SU-DHL-6 (cell line): ENCODE measurements around the gene C1QTNF7.

Source experiments
- H2AFZ ChIP-seq: fragments of 200-600 bp; sonication (generic); 2 replicates; pipeline ENCODE4 v1.6.1; 2014; ENCODE audit warnings: low read depth, mild to moderate bottlenecking, moderate library complexity, mixed read lengths, antibody characterized with exemption, low read length; ENCODE audit not compliant: severe bottlenecking
- H3F3A ChIP-seq: fragments of 200-600 bp; shearing (Covaris generic); 2 replicates; pipeline ENCODE4 v1.6.0; 2016; ENCODE audit warnings: antibody characterized with exemption, mild to moderate bottlenecking; ENCODE audit not compliant: insufficient read depth
- H3K27ac ChIP-seq: fragments of 200-600 bp; sonication (generic); 2 replicates; pipeline ENCODE4 v1.5.1; 2016; ENCODE audit warnings: low read depth, mild to moderate bottlenecking, low read length, moderate library complexity, mixed read lengths
- H3K27me3 ChIP-seq: fragments of 200-600 bp; sonication (generic), shearing (Covaris generic); 2 replicates; pipeline ENCODE4 v1.6.0; 2014; ENCODE audit warnings: mild to moderate bottlenecking, low read length
- H3K36me3 ChIP-seq: fragments of 200-600 bp; sonication (generic); 2 replicates; pipeline ENCODE4 v1.6.1; 2014; ENCODE audit warnings: mild to moderate bottlenecking, low read length, mixed read lengths
- H3K4me2 ChIP-seq: fragments of 300-600, 200-600 bp; shearing (Covaris generic), sonication (generic); 2 replicates; pipeline ENCODE4 v1.6.0; 2014; ENCODE audit warnings: low read length, low read depth, mild to moderate bottlenecking; ENCODE audit not compliant: poor library complexity, severe bottlenecking
- H3K4me3 ChIP-seq: fragments of 200-600 bp; sonication (generic); 2 replicates; pipeline ENCODE4 v1.5.1; 2014; ENCODE audit warnings: antibody characterized with exemption, low read length, mild to moderate bottlenecking, mixed read lengths; ENCODE audit not compliant: insufficient read depth, poor library complexity, severe bottlenecking
- H3K79me2 ChIP-seq: fragments of 200-600 bp; sonication (generic); 2 replicates; pipeline ENCODE4 v1.6.1; 2014; ENCODE audit warnings: mild to moderate bottlenecking, low read length, moderate library complexity; ENCODE audit not compliant: insufficient read depth
- H3K9ac ChIP-seq: fragments of 200-600 bp; sonication (generic); 2 replicates; pipeline ENCODE4 v1.7.0; 2014; ENCODE audit warnings: mild to moderate bottlenecking, low read length
- H3K9me2 ChIP-seq: fragments of 200-600 bp; sonication (generic); replicated peaks from 2 replicates; pipeline ENCODE4 v1.6.1; 2014; ENCODE audit warnings: low read length; ENCODE audit not compliant: insufficient read depth
- H3K9me3 ChIP-seq: fragments of 200-600 bp; sonication (generic); 2 replicates; pipeline ENCODE4 v1.6.1; 2014; ENCODE audit warnings: low read length, mixed read lengths; ENCODE audit not compliant: insufficient read depth
- H4K20me1 ChIP-seq: fragments of 200-600 bp; sonication (generic); 2 replicates; pipeline ENCODE4 v1.6.1; 2014; ENCODE audit warnings: low read depth, mild to moderate bottlenecking, antibody characterized with exemption, low read length, moderate library complexity, mixed read lengths
- CTCF ChIP-seq: fragments of 200-600 bp; sonication (generic); IDR thresholded peaks from one replicate; pipeline ENCODE4 v1.5.1; 2017; ENCODE audit warnings: antibody characterized with exemption, mild to moderate bottlenecking, low read length, moderate library complexity; ENCODE audit not compliant: insufficient read depth, poor library complexity, severe bottlenecking
- EZH2phosphoT487 ChIP-seq: fragments of 200-600 bp; sonication (generic), shearing (Covaris generic); conservative IDR thresholded peaks from 2 replicates; pipeline ENCODE4 v1.6.1; 2018; ENCODE audit warnings: mild to moderate bottlenecking, antibody characterized with exemption, low read length, moderate library complexity, mixed read lengths

C1QTNF7 gene

GRCh38 chr4:15479089-15479912 is 51.5 kb downstream of the C1QTNF7 start:
- H3K4me3 ChIP-seq: no peak overlapping the region
- H3K9me3 ChIP-seq: no peaks in the 10 kb centered on the region
- no peaks in the 10 kb centered on the region for H3K9me2 ChIP-seq
- no peaks in the 10 kb centered on the region for H3K36me3 ChIP-seq
- no peaks in the 10 kb centered on the region for H3F3A ChIP-seq
- H2AFZ ChIP-seq: no peak overlapping the region
- no peak overlapping the region for H3K4me2 ChIP-seq
- no peaks in the 10 kb centered on the region for H4K20me1 ChIP-seq
- TF ChIP-seq EZH2phosphoT487 (no peak), CTCF (no peak)
- H3K79me2 ChIP-seq: no peaks in the 10 kb centered on the region
- H3K9ac ChIP-seq: no peak overlapping the region
- H3K27me3 ChIP-seq: no peaks in the 10 kb centered on the region
- no peak overlapping the region for H3K27ac ChIP-seq

- Histone ChIP-seq H3K4me2 (no peak overlapping the region), H3K79me2 (no peaks in the 10 kb centered on the region), H3K9ac (no peak overlapping the region), H2AFZ (no peak overlapping the region), H3F3A (no peaks in the 10 kb centered on the region), H3K4me3 (no peak overlapping the region), H3K36me3 (no peaks in the 10 kb centered on the region), H3K27me3 (no peaks in the 10 kb centered on the region), H4K20me1 (no peaks in the 10 kb centered on the region), H3K27ac (no peak overlapping the region), H3K9me2 (no peaks in the 10 kb centered on the region), H3K9me3 (no peaks in the 10 kb centered on the region)
- no peak for TF ChIP-seq CTCF
- TF ChIP-seq EZH2phosphoT487: no peak
Observed at GRCh38 chr4:15479913-15480185, 52.0 kb downstream of the C1QTNF7 start.

GRCh38 chr4:15481961-15482745 is 54.3 kb downstream of the C1QTNF7 start:
- Histone ChIP-seq H3K4me3 (no peak overlapping the region), H3K9me2 (no peaks in the 10 kb centered on the region), H3K9ac (no peak overlapping the region), H3F3A (no peaks in the 10 kb centered on the region), H3K27ac (no peak overlapping the region), H2AFZ (no peak overlapping the region), H4K20me1 (no peaks in the 10 kb centered on the region), H3K79me2 (no peaks in the 10 kb centered on the region), H3K9me3 (no peaks in the 10 kb centered on the region), H3K27me3 (no peaks in the 10 kb centered on the region), H3K36me3 (no peaks in the 10 kb centered on the region), H3K4me2 (no peak overlapping the region)
- TF ChIP-seq EZH2phosphoT487 (no peak), CTCF (no peak)
